SK-N-SH (cell line): Measurements from ENCODE around the gene RPS6KC1. TPM values are rescaled to one million over a fixed set of nuclear protein-coding genes. Genes with fewer than 3 reads are reported as not detected.

ENCODE experiments used
- CTCF ChIA-PET: fragments of 300-600, 350-600 bp; formaldehyde crosslinking; extraction: SDS; loops from one replicate; lab custom pipeline; 2021; lab: Yijun Ruan, JAX
- POLR2A ChIA-PET: fragments of 350-600 bp; sonication (Branson Sonifier 250); formaldehyde crosslinking; extraction: SDS; loops from one replicate; lab custom pipeline; 2020; ENCODE audit warnings: antibody characterized with exemption, inconsistent platforms; lab: Yijun Ruan, JAX
- DNase-seq: peaks from one replicate; pipeline ENCODE4 v3.0.0; 2012
- H2AFZ ChIP-seq: fragments of 200-600 bp; sonication (generic); 2 replicates; pipeline ENCODE4 v1.8.1; 2016; ENCODE audit warnings: antibody characterized with exemption, mild to moderate bottlenecking, low read depth
- H3F3A ChIP-seq: fragments of 200-600 bp; sonication (generic); replicated peaks from 2 replicates; pipeline ENCODE3; 2016; ENCODE audit warnings: antibody characterized with exemption, mild to moderate bottlenecking; ENCODE audit not compliant: insufficient read depth
- H3K27ac ChIP-seq, 2 experiments: fragments of 200-500 bp in 1 of 2; fragments of 200-600 bp in 1 of 2; sonication (Bioruptor generic) in 1 of 2; sonication (generic), shearing (Covaris generic) in 1 of 2; 2 replicates each; pipeline versions ENCODE4 v1.5.1 to v1.6.1; 2014 to 2016; ENCODE audit warnings: low read depth in 2 of 2, inconsistent platforms in 1 of 2, low read length in 1 of 2, mild to moderate bottlenecking in 1 of 2, mixed read lengths in 1 of 2
- H3K27me3 ChIP-seq: fragments of 200-600 bp; sonication (generic), shearing (Covaris generic); 2 replicates; pipeline ENCODE4 v1.6.1; 2016; ENCODE audit warnings: mixed run types; ENCODE audit not compliant: insufficient read depth
- H3K36me3 ChIP-seq, 2 experiments: fragments of 200-500 bp in 1 of 2; fragments of 200-600 bp in 1 of 2; sonication (Bioruptor generic) in 1 of 2; sonication (generic) in 1 of 2; replicated peaks in 1 of 2; 2 replicates each; pipeline versions ENCODE3 to v1.5.1; 2014 to 2016; ENCODE audit warnings: low read length in 1 of 2, mild to moderate bottlenecking in 1 of 2; ENCODE audit not compliant: insufficient read depth in 2 of 2, control insufficient read depth in 1 of 2
- H3K4me1 ChIP-seq, 2 experiments: fragments of 200-500 bp in 1 of 2; fragments of 200-600 bp in 1 of 2; sonication (Bioruptor generic) in 1 of 2; sonication (generic), shearing (Covaris generic) in 1 of 2; 2 replicates each; pipeline versions ENCODE4 v1.5.1 to v1.6.1; 2014 to 2016; ENCODE audit warnings: low read depth in 1 of 2, low read length in 1 of 2, mixed run types in 1 of 2; ENCODE audit not compliant: insufficient read depth in 2 of 2, control insufficient read depth in 1 of 2
- H3K4me2 ChIP-seq: fragments of 200-600 bp; sonication (generic), shearing (Covaris generic); 2 replicates; pipeline ENCODE4 v1.6.1; 2017; ENCODE audit warnings: mixed run types
- H3K4me3 ChIP-seq, 2 experiments: fragments of 200-500 bp in 1 of 2; fragments of 200-600 bp in 1 of 2; sonication (Bioruptor generic) in 1 of 2; sonication (generic), shearing (Covaris generic) in 1 of 2; 2 replicates each; pipeline versions ENCODE4 v1.5.1 to v1.8.1; 2014 to 2016; ENCODE audit warnings: low read depth in 2 of 2, inconsistent platforms in 1 of 2, low read length in 1 of 2, mild to moderate bottlenecking in 1 of 2, mixed read lengths in 1 of 2, moderate library complexity in 1 of 2
- H3K79me2 ChIP-seq: fragments of 200-600 bp; sonication (generic); 2 replicates; pipeline ENCODE4 v1.8.1; 2017; ENCODE audit warnings: mild to moderate bottlenecking; ENCODE audit not compliant: insufficient read depth
- H3K9ac ChIP-seq: fragments of 200-600 bp; sonication (generic); 2 replicates; pipeline ENCODE4 v1.6.1; 2017; ENCODE audit warnings: mixed run types
- H3K9me2 ChIP-seq: fragments of 200-600 bp; sonication (generic); 2 replicates; pipeline ENCODE4 v1.6.1; 2017; ENCODE audit warnings: mixed run types
- H3K9me3 ChIP-seq: fragments of 200-600 bp; sonication (generic); 2 replicates; pipeline ENCODE4 v1.6.1; 2017; ENCODE audit warnings: mixed run types, mild to moderate bottlenecking, moderate library complexity
- H4K20me1 ChIP-seq: fragments of 200-600 bp; sonication (generic); 2 replicates; pipeline ENCODE4 v1.6.1; 2017; ENCODE audit warnings: mild to moderate bottlenecking, mixed run types; ENCODE audit not compliant: insufficient read depth
- CHD2 ChIP-seq: fragments of 150-350 bp; IDR thresholded peaks from 2 replicates; pipeline ENCODE4 v1.6.1; 2018; ENCODE audit warnings: low read length; ENCODE audit not compliant: partially characterized antibody
- ELF1 ChIP-seq: IDR thresholded peaks from 2 replicates; pipeline ENCODE4 v1.4.0; 2012
- EP300 ChIP-seq, 2 experiments: IDR thresholded peaks; 2 replicates each; pipeline versions ENCODE4 v1.4.0 to v1.6.1; 2012; ENCODE audit warnings: borderline replicate concordance in 1 of 2, low read depth in 1 of 2, low read length in 1 of 2
- FOSL2 ChIP-seq: IDR thresholded peaks from 2 replicates; pipeline ENCODE4 v1.4.0; 2012; ENCODE audit warnings: low read depth, mild to moderate bottlenecking, moderate library complexity, borderline replicate concordance
- GABPA ChIP-seq: IDR thresholded peaks from 2 replicates; pipeline ENCODE4 v1.4.0; 2012; ENCODE audit warnings: low read depth, mild to moderate bottlenecking
- MXI1 ChIP-seq: IDR thresholded peaks from 2 replicates; pipeline ENCODE4 v1.6.1; 2012; ENCODE audit warnings: mild to moderate bottlenecking, low read depth, low read length, improper control_type of control experiment
- NFIC ChIP-seq: IDR thresholded peaks from 2 replicates; pipeline ENCODE4 v1.4.0; 2012; ENCODE audit warnings: borderline replicate concordance
- POLR2AphosphoS5 ChIP-seq: IDR thresholded peaks from 2 replicates; pipeline ENCODE4 v1.6.1; 2012; ENCODE audit warnings: low read depth, low read length
- RFX5 ChIP-seq: IDR thresholded peaks from 2 replicates; pipeline ENCODE4 v1.6.1; 2012; ENCODE audit warnings: mild to moderate bottlenecking, improper control_type of control experiment, low read length
- TAF1 ChIP-seq: IDR thresholded peaks from 2 replicates; pipeline ENCODE4 v1.6.1; 2012; ENCODE audit warnings: low read depth, mild to moderate bottlenecking, low read length, moderate library complexity, borderline replicate concordance
- WGBS: methylation state at CpG from one replicate; pipeline ENCODE4 v1.1.6; 2017; ENCODE audit warnings: low lambda C conversion rate; 5-methylcytosine and 5-hydroxymethylcytosine counted together
- polyA plus RNA-seq, 3 experiments: library from polyadenylated mRNA; depleted of rRNA; stranded (reverse); fragments of >200 nt; gene quantifications; 2 replicates each; pipeline ENCODE4 v1.2.3, GENCODE V29; 2012
- TF ChIP-seq, protein P1 (sequence below): IDR thresholded peaks from 2 replicates; pipeline ENCODE4; 2012
- TF ChIP-seq, protein P2 (sequence below): IDR thresholded peaks from 2 replicates; pipeline ENCODE4 v1.6.1; 2012; ENCODE audit warnings: mild to moderate bottlenecking, low read depth, low read length, moderate library complexity
- TF ChIP-seq, protein P3 (sequence below): IDR thresholded peaks from 2 replicates; pipeline ENCODE4 v1.4.0; 2012; ENCODE audit warnings: low read depth
- TF ChIP-seq, protein P4 (sequence below): IDR thresholded peaks from 2 replicates; pipeline ENCODE4 v1.4.0; 2012; ENCODE audit warnings: low read depth, borderline replicate concordance
- TF ChIP-seq, protein P5 (sequence below): fragments of 200-600 bp; sonication (generic); IDR thresholded peaks from 2 replicates; pipeline ENCODE4 v1.6.1; 2017; ENCODE audit warnings: antibody characterized with exemption, mild to moderate bottlenecking, moderate library complexity

RPS6KC1 gene
- polyA plus RNA-seq, 1 of the 3 experiments (the other 2 are of a cell fraction): 7.8 TPM

DNA sequence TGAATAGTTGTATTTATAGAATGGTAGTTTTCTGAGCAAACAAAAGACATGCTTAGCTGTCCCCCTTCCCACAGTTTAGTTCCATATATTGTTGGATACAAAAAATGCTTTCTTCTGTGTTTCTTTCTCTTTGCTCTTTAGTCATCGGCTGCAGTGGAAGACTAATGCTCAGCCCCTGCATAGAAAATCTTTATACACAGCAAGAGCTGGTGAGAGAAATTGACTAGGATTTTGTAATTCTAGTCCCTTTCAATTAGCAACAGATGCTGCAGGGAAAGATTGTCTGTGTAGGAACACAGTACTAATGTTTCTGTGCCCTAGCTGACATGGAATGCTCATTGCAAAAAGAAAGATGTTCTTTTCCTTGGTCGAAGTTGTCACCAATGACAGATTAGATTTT, 200.9 kb downstream of the RPS6KC1 start:
- Histone ChIP-seq H3K9me3 (no peaks in the 10 kb centered on the region), H3K79me2 (no peaks in the 10 kb centered on the region), H3F3A (no peaks in the 10 kb centered on the region), H3K36me3 (peaks cover 7 to 33% of the 10 kb centered on the region in 2 experiments), H3K4me2 (no peak overlapping the region)
- TF ChIP-seq EP300 (IDR thresholded peaks at IDR 0.05; ENCODE audit: borderline replicate concordance in 1 of 2, low read depth in 1 of 2, low read length in 1 of 2) (no peak), TAF1 (no peak), POLR2AphosphoS5 (no peak), ELF1 (no peak), CHD2 (no peak), RFX5 (no peak)
- TF ChIP-seq, protein P1, sequence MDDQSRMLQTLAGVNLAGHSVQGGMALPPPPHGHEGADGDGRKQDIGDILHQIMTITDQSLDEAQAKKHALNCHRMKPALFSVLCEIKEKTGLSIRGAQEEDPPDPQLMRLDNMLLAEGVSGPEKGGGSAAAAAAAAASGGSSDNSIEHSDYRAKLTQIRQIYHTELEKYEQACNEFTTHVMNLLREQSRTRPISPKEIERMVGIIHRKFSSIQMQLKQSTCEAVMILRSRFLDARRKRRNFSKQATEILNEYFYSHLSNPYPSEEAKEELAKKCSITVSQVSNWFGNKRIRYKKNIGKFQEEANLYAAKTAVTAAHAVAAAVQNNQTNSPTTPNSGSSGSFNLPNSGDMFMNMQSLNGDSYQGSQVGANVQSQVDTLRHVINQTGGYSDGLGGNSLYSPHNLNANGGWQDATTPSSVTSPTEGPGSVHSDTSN: no peak
- TF ChIP-seq, all 33 proteins: peak for 0
- Histone ChIP-seq H3K9me2 (no peaks in the 10 kb centered on the region), H3K4me3 (no peak overlapping the region), H3K9ac (no peak overlapping the region), H3K27ac (no peak overlapping the region), H2AFZ (no peak overlapping the region), H4K20me1 (no peaks in the 10 kb centered on the region), H3K27me3 (no peaks in the 10 kb centered on the region), H3K4me1 (no peaks in the 10 kb centered on the region; a peak in 2 of 4 replicates)
- CTCF ChIA-PET: no interaction called here
- DNase-seq: no peak
- POLR2A ChIA-PET: no interaction called here
- WGBS: 94% methylated on average over 2 of the region's 2 CpGs

DNA sequence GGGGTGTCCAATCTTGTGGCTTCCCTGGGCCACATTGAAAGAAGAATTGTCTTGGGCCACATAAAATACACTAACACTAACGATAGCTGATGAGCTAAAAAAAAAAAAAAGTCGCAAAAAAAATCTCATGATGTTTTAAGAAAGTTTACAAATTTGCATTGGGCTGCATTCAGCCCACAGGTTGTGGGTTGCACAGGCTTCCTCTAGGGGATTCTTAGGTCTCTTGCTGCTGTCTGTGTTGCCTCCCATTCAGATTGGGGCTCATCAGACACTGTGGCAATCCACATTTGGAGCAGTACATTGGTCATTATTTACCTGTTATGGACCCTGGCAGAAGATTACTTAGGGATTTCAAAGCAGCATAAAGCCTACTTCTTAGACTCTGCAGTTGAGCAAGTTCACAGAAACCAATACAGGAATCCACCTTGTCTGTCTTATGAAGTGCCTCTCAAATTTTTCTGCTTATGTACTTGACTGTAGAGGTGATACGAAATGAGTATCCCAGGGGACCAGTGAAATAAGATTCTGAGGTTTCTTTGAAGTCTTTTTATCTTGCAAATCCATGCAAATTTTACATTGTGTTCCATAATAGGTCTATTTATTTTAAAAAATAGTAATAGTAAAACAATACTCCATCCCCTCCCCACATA, 205.5 kb downstream of the RPS6KC1 start:
- 90% methylated on average over 3 of the region's 3 CpGs for WGBS
- H3F3A ChIP-seq: no peaks in the 10 kb centered on the region
- no peak for TF ChIP-seq GABPA
- TF ChIP-seq, protein P2, sequence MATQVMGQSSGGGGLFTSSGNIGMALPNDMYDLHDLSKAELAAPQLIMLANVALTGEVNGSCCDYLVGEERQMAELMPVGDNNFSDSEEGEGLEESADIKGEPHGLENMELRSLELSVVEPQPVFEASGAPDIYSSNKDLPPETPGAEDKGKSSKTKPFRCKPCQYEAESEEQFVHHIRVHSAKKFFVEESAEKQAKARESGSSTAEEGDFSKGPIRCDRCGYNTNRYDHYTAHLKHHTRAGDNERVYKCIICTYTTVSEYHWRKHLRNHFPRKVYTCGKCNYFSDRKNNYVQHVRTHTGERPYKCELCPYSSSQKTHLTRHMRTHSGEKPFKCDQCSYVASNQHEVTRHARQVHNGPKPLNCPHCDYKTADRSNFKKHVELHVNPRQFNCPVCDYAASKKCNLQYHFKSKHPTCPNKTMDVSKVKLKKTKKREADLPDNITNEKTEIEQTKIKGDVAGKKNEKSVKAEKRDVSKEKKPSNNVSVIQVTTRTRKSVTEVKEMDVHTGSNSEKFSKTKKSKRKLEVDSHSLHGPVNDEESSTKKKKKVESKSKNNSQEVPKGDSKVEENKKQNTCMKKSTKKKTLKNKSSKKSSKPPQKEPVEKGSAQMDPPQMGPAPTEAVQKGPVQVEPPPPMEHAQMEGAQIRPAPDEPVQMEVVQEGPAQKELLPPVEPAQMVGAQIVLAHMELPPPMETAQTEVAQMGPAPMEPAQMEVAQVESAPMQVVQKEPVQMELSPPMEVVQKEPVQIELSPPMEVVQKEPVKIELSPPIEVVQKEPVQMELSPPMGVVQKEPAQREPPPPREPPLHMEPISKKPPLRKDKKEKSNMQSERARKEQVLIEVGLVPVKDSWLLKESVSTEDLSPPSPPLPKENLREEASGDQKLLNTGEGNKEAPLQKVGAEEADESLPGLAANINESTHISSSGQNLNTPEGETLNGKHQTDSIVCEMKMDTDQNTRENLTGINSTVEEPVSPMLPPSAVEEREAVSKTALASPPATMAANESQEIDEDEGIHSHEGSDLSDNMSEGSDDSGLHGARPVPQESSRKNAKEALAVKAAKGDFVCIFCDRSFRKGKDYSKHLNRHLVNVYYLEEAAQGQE: no peak
- TF ChIP-seq, protein P3, sequence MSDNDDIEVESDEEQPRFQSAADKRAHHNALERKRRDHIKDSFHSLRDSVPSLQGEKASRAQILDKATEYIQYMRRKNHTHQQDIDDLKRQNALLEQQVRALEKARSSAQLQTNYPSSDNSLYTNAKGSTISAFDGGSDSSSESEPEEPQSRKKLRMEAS: no peak
- TF ChIP-seq NFIC: no peak
- TF ChIP-seq RFX5: no peak
- no peak for TF ChIP-seq MXI1
- TF ChIP-seq, protein P4, sequence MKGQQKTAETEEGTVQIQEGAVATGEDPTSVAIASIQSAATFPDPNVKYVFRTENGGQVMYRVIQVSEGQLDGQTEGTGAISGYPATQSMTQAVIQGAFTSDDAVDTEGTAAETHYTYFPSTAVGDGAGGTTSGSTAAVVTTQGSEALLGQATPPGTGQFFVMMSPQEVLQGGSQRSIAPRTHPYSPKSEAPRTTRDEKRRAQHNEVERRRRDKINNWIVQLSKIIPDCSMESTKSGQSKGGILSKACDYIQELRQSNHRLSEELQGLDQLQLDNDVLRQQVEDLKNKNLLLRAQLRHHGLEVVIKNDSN: no peak
- TF ChIP-seq, protein P1: no peak
- TF ChIP-seq, protein P5, sequence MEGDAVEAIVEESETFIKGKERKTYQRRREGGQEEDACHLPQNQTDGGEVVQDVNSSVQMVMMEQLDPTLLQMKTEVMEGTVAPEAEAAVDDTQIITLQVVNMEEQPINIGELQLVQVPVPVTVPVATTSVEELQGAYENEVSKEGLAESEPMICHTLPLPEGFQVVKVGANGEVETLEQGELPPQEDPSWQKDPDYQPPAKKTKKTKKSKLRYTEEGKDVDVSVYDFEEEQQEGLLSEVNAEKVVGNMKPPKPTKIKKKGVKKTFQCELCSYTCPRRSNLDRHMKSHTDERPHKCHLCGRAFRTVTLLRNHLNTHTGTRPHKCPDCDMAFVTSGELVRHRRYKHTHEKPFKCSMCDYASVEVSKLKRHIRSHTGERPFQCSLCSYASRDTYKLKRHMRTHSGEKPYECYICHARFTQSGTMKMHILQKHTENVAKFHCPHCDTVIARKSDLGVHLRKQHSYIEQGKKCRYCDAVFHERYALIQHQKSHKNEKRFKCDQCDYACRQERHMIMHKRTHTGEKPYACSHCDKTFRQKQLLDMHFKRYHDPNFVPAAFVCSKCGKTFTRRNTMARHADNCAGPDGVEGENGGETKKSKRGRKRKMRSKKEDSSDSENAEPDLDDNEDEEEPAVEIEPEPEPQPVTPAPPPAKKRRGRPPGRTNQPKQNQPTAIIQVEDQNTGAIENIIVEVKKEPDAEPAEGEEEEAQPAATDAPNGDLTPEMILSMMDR: no peak
- TF ChIP-seq CHD2: no peak
- no peak for TF ChIP-seq FOSL2

More for the DNA sequence above, 205.5 kb downstream of the RPS6KC1 start:
- Histone ChIP-seq H3K36me3 (peaks cover 7 to 18% of the 10 kb centered on the region in 2 experiments), H3K9me3 (no peaks in the 10 kb centered on the region), H3K79me2 (no peaks in the 10 kb centered on the region), H4K20me1 (no peaks in the 10 kb centered on the region), H3K4me1 (no peaks in the 10 kb centered on the region), H3K27ac (no peak overlapping the region), H3K9ac (no peak overlapping the region), H3K4me2 (no peak overlapping the region), H3K4me3 (no peak overlapping the region), H2AFZ (no peak overlapping the region), H3K9me2 (no peaks in the 10 kb centered on the region), H3K27me3 (no peaks in the 10 kb centered on the region)
- ChIA-PET CTCF (interaction anchor here (4.2 kb wide), 1 partner anchor 12 kb away, joined by 18 read pairs; no protein-coding TSS in a partner anchor), POLR2A (no interaction called here)
- no peak for DNase-seq
